ENCODE measurements around the gene DNAJC9. TPM values are rescaled to one million over a fixed set of nuclear protein-coding genes. Genes with fewer than 3 reads are reported as not detected.

The DNAJC9 gene
- total RNA-seq, 1 experiment from 2014 or later: 35.1 TPM

DNA sequence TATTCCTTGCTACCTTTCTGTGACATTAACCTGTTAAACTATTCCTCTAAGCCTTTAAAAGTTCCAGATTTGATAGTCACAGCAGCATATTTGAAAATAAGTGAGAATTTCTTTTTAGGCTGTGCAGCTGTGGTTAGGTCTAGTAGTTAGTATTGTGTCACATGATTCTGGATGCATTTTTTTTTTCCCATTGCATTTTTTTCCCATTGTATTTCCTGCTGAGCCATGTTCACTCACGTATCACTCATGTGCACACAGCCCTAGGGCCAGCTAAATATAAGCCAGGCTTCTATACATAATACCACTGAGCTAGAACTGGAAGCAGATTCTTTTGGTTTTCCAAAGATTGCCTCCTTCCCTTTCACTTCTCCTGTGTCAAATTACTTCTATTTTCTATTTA is 37.4 kb downstream of the DNAJC9 start:
- H3K27ac Mint-ChIP-seq (ENCODE audit: low read depth, unreplicated experiment): no peak overlapping the region
- intact Hi-C loops (cut with micrococcal nuclease): no loop called here
- CTCF ChIA-PET: no interaction called here
- H3K4me1 Mint-ChIP-seq (ENCODE audit: insufficient read depth, unreplicated experiment): no peaks in the 10 kb centered on the region
- DNase-seq (ENCODE audit: unreplicated experiment): peak; percentile 7
- peaks cover 8% of the 10 kb centered on the region for H3K9me3 Mint-ChIP-seq (ENCODE audit: unreplicated experiment)
- H3K4me3 Mint-ChIP-seq (ENCODE audit: unreplicated experiment): no peak overlapping the region
- H3K27me3 Mint-ChIP-seq (ENCODE audit: insufficient read depth, unreplicated experiment): no peaks in the 10 kb centered on the region
- TF ChIP-seq, protein P1, sequence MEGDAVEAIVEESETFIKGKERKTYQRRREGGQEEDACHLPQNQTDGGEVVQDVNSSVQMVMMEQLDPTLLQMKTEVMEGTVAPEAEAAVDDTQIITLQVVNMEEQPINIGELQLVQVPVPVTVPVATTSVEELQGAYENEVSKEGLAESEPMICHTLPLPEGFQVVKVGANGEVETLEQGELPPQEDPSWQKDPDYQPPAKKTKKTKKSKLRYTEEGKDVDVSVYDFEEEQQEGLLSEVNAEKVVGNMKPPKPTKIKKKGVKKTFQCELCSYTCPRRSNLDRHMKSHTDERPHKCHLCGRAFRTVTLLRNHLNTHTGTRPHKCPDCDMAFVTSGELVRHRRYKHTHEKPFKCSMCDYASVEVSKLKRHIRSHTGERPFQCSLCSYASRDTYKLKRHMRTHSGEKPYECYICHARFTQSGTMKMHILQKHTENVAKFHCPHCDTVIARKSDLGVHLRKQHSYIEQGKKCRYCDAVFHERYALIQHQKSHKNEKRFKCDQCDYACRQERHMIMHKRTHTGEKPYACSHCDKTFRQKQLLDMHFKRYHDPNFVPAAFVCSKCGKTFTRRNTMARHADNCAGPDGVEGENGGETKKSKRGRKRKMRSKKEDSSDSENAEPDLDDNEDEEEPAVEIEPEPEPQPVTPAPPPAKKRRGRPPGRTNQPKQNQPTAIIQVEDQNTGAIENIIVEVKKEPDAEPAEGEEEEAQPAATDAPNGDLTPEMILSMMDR (IDR thresholded peaks at IDR 0.05; ENCODE audit: unreplicated experiment): no peak
- POLR2A ChIA-PET: interaction anchor here (0.5 to 0.9 kb wide), 3 partner anchors 39 to 165 kb away, joined by 3 read pairs; no protein-coding TSS in a partner anchor
- peaks cover 23% of the 10 kb centered on the region for H3K36me3 Mint-ChIP-seq (ENCODE audit: insufficient read depth, unreplicated experiment)
- BruUV-seq (replicated peaks): no TSS peak

DNA sequence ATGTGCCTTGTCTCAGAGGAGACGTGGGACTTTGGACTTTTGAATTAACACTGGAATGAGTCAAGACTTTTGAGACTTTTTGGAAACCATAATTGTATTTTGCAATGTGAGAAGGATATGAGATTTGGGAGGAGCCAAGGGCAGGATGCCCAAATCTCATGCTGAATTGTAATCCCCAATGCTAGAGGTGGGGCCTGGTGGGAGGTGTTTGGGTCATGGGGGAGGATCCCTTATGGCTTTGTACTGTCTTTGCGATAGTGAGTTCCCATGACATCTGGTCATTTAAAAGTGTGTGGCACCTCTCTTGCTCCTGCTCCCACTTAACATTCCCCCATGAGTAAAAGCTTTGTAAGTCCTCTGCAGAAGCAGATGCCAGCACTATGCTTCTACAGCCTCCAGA is 39.2 kb downstream of the DNAJC9 start:
- peaks cover 19% of the 10 kb centered on the region for H3K36me3 Mint-ChIP-seq (ENCODE audit: insufficient read depth, unreplicated experiment)
- H3K4me1 Mint-ChIP-seq (ENCODE audit: insufficient read depth, unreplicated experiment): no peaks in the 10 kb centered on the region
- TF ChIP-seq, protein P1 (IDR thresholded peaks at IDR 0.05; ENCODE audit: unreplicated experiment): no peak
- no peak for DNase-seq (ENCODE audit: unreplicated experiment)
- CTCF ChIA-PET: no interaction called here
- no peak overlapping the region for H3K4me3 Mint-ChIP-seq (ENCODE audit: unreplicated experiment)
- POLR2A ChIA-PET: no interaction called here
- no TSS peak for BruUV-seq (replicated peaks)
- intact Hi-C loops (cut with micrococcal nuclease): no loop called here
- H3K27ac Mint-ChIP-seq (ENCODE audit: low read depth, unreplicated experiment): no peak overlapping the region
- no peaks in the 10 kb centered on the region for H3K27me3 Mint-ChIP-seq (ENCODE audit: insufficient read depth, unreplicated experiment)
- peaks cover 8% of the 10 kb centered on the region for H3K9me3 Mint-ChIP-seq (ENCODE audit: unreplicated experiment)

DNA sequence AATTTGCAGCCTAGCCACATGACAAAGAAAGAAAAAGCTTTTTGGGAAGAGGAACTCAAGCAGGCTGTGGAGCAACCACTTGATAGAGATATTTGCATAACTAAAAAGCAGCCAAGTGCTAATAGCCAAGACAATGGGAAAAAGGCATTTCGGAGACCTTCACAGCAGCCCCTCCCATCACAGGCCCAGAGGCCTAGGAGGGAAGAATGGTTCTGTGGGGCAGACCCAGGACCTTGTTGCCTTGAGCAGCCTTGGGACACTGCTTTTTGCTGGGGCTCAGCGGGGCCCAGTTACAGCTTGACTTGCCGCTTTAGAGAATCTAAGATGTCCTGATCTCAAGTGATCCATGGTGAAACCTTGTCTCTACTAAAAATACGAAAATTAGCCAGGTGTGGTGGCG is 40.7 kb downstream of the DNAJC9 start:
- no peaks in the 10 kb centered on the region for H3K4me1 Mint-ChIP-seq (ENCODE audit: insufficient read depth, unreplicated experiment)
- H3K27me3 Mint-ChIP-seq (ENCODE audit: insufficient read depth, unreplicated experiment): no peaks in the 10 kb centered on the region
- no peak for DNase-seq (ENCODE audit: unreplicated experiment)
- TF ChIP-seq, protein P1 (IDR thresholded peaks at IDR 0.05; ENCODE audit: unreplicated experiment): no peak
- CTCF ChIA-PET: no interaction called here
- peaks cover 20% of the 10 kb centered on the region for H3K36me3 Mint-ChIP-seq (ENCODE audit: insufficient read depth, unreplicated experiment)
- intact Hi-C loops (cut with micrococcal nuclease): no loop called here
- POLR2A ChIA-PET: no interaction called here
- no peak overlapping the region for H3K27ac Mint-ChIP-seq (ENCODE audit: low read depth, unreplicated experiment)
- no peak overlapping the region for H3K4me3 Mint-ChIP-seq (ENCODE audit: unreplicated experiment)
- H3K9me3 Mint-ChIP-seq (ENCODE audit: unreplicated experiment): peaks cover 8% of the 10 kb centered on the region
- no TSS peak for BruUV-seq (replicated peaks)

DNA sequence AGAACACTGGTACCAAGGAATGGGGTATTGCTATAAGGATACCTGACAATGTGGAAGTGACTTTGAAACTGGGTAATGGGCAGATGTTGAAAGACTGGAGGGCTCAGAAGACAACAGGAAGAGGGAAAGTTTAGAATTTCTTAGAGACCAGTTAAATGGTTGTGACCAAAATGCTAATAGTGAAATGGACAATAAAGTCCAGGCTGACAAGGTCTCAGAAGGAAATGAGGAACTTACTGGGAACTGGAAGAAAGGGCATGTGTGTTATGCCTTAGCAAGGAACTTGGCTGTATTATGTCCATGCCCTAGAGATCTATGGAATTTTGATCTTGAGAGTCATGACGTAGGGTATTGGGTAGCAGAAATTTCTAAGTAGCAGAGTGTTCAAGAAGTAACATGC is 41.2 kb downstream of the DNAJC9 start:
- Mint-ChIP-seq H3K9me3 (ENCODE audit: unreplicated experiment) (peaks cover 8% of the 10 kb centered on the region), H3K27me3 (ENCODE audit: insufficient read depth, unreplicated experiment) (no peaks in the 10 kb centered on the region), H3K4me1 (ENCODE audit: insufficient read depth, unreplicated experiment) (no peaks in the 10 kb centered on the region), H3K27ac (ENCODE audit: low read depth, unreplicated experiment) (no peak overlapping the region), H3K4me3 (ENCODE audit: unreplicated experiment) (no peak overlapping the region), H3K36me3 (ENCODE audit: insufficient read depth, unreplicated experiment) (peaks cover 16% of the 10 kb centered on the region)
- intact Hi-C loops (cut with micrococcal nuclease): no loop called here
- POLR2A ChIA-PET: no interaction called here
- BruUV-seq (replicated peaks): no TSS peak
- TF ChIP-seq, protein P1 (IDR thresholded peaks at IDR 0.05; ENCODE audit: unreplicated experiment): no peak
- no peak for DNase-seq (ENCODE audit: unreplicated experiment)
- CTCF ChIA-PET: no interaction called here
